ENCODE measurements around the gene KLHL34.

- TF ChIP-seq CTCF (IDR thresholded peaks at IDR 0.05) (no peak), POLR2A (IDR thresholded peaks at IDR 0.05) (no peak)
These were observed 1.2 kb upstream of the KLHL34 start for GRCh38 chrX:21659320-21659719.
